Upper lobe of left lung (tissue), 6 donors: ENCODE measurements around the gene MBP. TPM values are rescaled to one million over a fixed set of nuclear protein-coding genes. Genes with fewer than 3 reads are reported as not detected.

ENCODE experiments used
- ATAC-seq, 2 donors: fragments of 200-7000 bp; cut with Tn5 transposase; one replicate each; pipeline ENCODE4 v1.9.1; 2022; ENCODE audit warnings: mild to moderate bottlenecking in 2 of 2, moderate library complexity in 2 of 2; ENCODE audit not compliant: low FRiP score in 2 of 2
- DNase-seq, 2 donors: peaks; one replicate each; pipeline ENCODE4 v3.0.0-alpha.2; 2019 to 2020
- H3K27ac ChIP-seq, 4 donors: fragments of 200-600 bp; sonication (generic); one replicate each; pipeline ENCODE4 v1.5.1; 2016 to 2019
- H3K27me3 ChIP-seq, 4 donors: fragments of 200-600 bp; sonication (generic); one replicate each; pipeline ENCODE4 v1.5.1; 2017 to 2019
- H3K36me3 ChIP-seq, 4 donors: fragments of 200-600 bp; sonication (generic); one replicate each; pipeline ENCODE4 v1.5.1; 2016 to 2019
- H3K4me1 ChIP-seq, 4 donors: fragments of 200-600 bp; sonication (generic); one replicate each; pipeline ENCODE4 v1.5.1; 2018 to 2019
- H3K4me3 ChIP-seq, 4 donors: fragments of 200-600 bp; sonication (generic); one replicate each; pipeline ENCODE4 v1.5.1; 2017 to 2019; ENCODE audit warnings: mild to moderate bottlenecking in 2 of 4, moderate library complexity in 1 of 4
- H3K9me3 ChIP-seq, 4 donors: fragments of 200-600 bp; sonication (generic); one replicate each; pipeline ENCODE4 v1.5.1; 2018 to 2019
- CTCF ChIP-seq, 6 experiments: fragments of 450-650 bp in 4 of 6; fragments of 200-600 bp in 2 of 6; sonication (generic) in 2 of 6; IDR thresholded peaks; one replicate each; pipeline ENCODE4 v1.5.1; 2016 to 2019; ENCODE audit warnings: antibody characterized with exemption in 6 of 6
- EP300 ChIP-seq, 4 donors: sonication (generic); formaldehyde crosslinking; IDR thresholded peaks; one replicate each; pipeline ENCODE4 v1.5.1; 2017; ENCODE audit warnings: antibody characterized with exemption in 4 of 4, control low read depth in 2 of 4
- POLR2A ChIP-seq, 4 donors: fragments of 450-650 bp; IDR thresholded peaks; one replicate each; pipeline ENCODE4 v1.5.1; 2016 to 2017; ENCODE audit warnings: antibody characterized with exemption in 4 of 4, mild to moderate bottlenecking in 2 of 4
- POLR2AphosphoS5 ChIP-seq, 2 donors: sonication (generic); formaldehyde crosslinking; IDR thresholded peaks; one replicate each; pipeline ENCODE4 v1.5.1; 2017; ENCODE audit warnings: antibody characterized with exemption in 2 of 2
- WGBS, 2 donors: methylation state at CpG; one replicate each; pipeline ENCODE4 v1.1.5; 2017 to 2018; 5-methylcytosine and 5-hydroxymethylcytosine counted together
- total RNA-seq, 6 donors: library from RNA; depleted of rRNA in 4 of 6; stranded (reverse); fragments of >200 nt in 4 of 6; gene quantifications; one replicate each; pipeline versions ENCODE4 v1.1.0 to v1.2.1, GENCODE V29; 2016 to 2021
- donor health status: DM: no; HTN: no; CAD: no; lungs with moderate emphysema.
- donor health status: DM: no; HTN: yes; CAD: no; lungs with severe emphysema.

Gene MBP
- total RNA-seq, 6 donors from 2014 or later: 55.5 to 87.6 (median 68.8) TPM

GRCh38 chr18:77008006-77008405 is 124.6 kb downstream of the MBP start:
- 88 to 97% methylated on average over 11 to 13 of the region's 13 CpGs for WGBS, 2 donors
- Histone ChIP-seq H3K27ac (no peak overlapping the region), H3K4me1 (peaks cover 0 to 24% (median 15%) of the 10 kb centered on the region in 4 donors), H3K9me3 (no peaks in the 10 kb centered on the region), H3K36me3 (peaks cover 0 to 22% (median 8%) of the 10 kb centered on the region in 4 donors), H3K27me3 (no peaks in the 10 kb centered on the region), H3K4me3 (no peak overlapping the region)
- ATAC-seq: no peak
- TF ChIP-seq CTCF (IDR thresholded peaks at IDR 0.05): no peak
- no peak for TF ChIP-seq EP300 (IDR thresholded peaks at IDR 0.05)
- TF ChIP-seq POLR2AphosphoS5 (IDR thresholded peaks at IDR 0.05): no peak
- TF ChIP-seq POLR2A (IDR thresholded peaks at IDR 0.05): no peak
- DNase-seq: no peak

GRCh38 chr18:77007251-77007650 is 125.3 kb downstream of the MBP start:
- no peaks in the 10 kb centered on the region for H3K27me3 ChIP-seq
- WGBS, 2 donors: 75 to 82% methylated on average over 12 of the region's 12 CpGs
- no peak for DNase-seq
- ATAC-seq: no peak
- no peaks in the 10 kb centered on the region for H3K9me3 ChIP-seq
- peak overlapping the region in 3 of 4 donors; percentile 24 to 68 (median 35) for H3K27ac ChIP-seq
- H3K4me3 ChIP-seq: no peak overlapping the region
- H3K4me1 ChIP-seq: peaks cover 0 to 21% (median 10%) of the 10 kb centered on the region in 4 donors
- no peak for TF ChIP-seq CTCF (IDR thresholded peaks at IDR 0.05)
- no peak for TF ChIP-seq POLR2AphosphoS5 (IDR thresholded peaks at IDR 0.05)
- no peak for TF ChIP-seq EP300 (IDR thresholded peaks at IDR 0.05)
- TF ChIP-seq POLR2A (IDR thresholded peaks at IDR 0.05): no peak
- peaks cover 0 to 22% (median 8%) of the 10 kb centered on the region in 4 donors for H3K36me3 ChIP-seq

GRCh38 chr18:77006305-77007175 is 126.0 kb downstream of the MBP start:
- ATAC-seq (peak; percentile 62 to 67), DNase-seq (no peak)
- H3K9me3 ChIP-seq: no peaks in the 10 kb centered on the region
- TF ChIP-seq POLR2AphosphoS5 (IDR thresholded peaks at IDR 0.05): no peak
- TF ChIP-seq EP300 (IDR thresholded peaks at IDR 0.05): no peak
- TF ChIP-seq CTCF (IDR thresholded peaks at IDR 0.05): no peak
- peak in 1 of 4 donors; percentile 55 for TF ChIP-seq POLR2A (IDR thresholded peaks at IDR 0.05)
- 64 to 75% methylated on average over 22 to 29 of the region's 29 CpGs for WGBS, 2 donors
- H3K27ac ChIP-seq: peak overlapping the region in 3 of 4 donors; percentile 24 to 68 (median 35)
- peaks cover 0 to 22% (median 8%) of the 10 kb centered on the region in 4 donors for H3K36me3 ChIP-seq
- H3K4me3 ChIP-seq: no peak overlapping the region
- H3K4me1 ChIP-seq: peaks cover 0 to 21% (median 10%) of the 10 kb centered on the region in 4 donors
- H3K27me3 ChIP-seq: no peaks in the 10 kb centered on the region

- Histone ChIP-seq H3K4me1 (peaks cover 2 to 24% (median 11%) of the 10 kb centered on the region in 4 donors), H3K36me3 (peaks cover 0 to 14% (median 7%) of the 10 kb centered on the region in 4 donors), H3K4me3 (no peak overlapping the region), H3K9me3 (no peaks in the 10 kb centered on the region), H3K27ac (peak overlapping the region in 3 of 4 donors; percentile 35 to 68 (median 54)), H3K27me3 (no peaks in the 10 kb centered on the region)
- no peak for ATAC-seq
- no peak for DNase-seq
- no peak for TF ChIP-seq POLR2AphosphoS5 (IDR thresholded peaks at IDR 0.05)
- no peak for TF ChIP-seq CTCF (IDR thresholded peaks at IDR 0.05)
- no peak for TF ChIP-seq EP300 (IDR thresholded peaks at IDR 0.05)
- no peak for TF ChIP-seq POLR2A (IDR thresholded peaks at IDR 0.05)
- WGBS, 2 donors: 86 to 91% methylated on average over 10 to 11 of the region's 11 CpGs
Measured at GRCh38 chr18:77005651-77006195, 126.9 kb downstream of the MBP start.
